CD14-positive monocyte (primary cell): ENCODE results near the gene MSL1. TPM values are rescaled to one million over a fixed set of nuclear protein-coding genes. Genes with fewer than 3 reads are reported as not detected.

Experiments used
- DNase-seq, 3 donors: peaks; one replicate each; pipeline ENCODE4 v3.0.0-alpha.2; 2011 to 2022
- H2AFZ ChIP-seq: 2 replicates; pipeline ENCODE4 v1.6.0; 2012; ENCODE audit warnings: mild to moderate bottlenecking, low read depth, low read length, inconsistent platforms; ENCODE audit not compliant: insufficient read depth, poor library complexity, severe bottlenecking
- H3K27ac ChIP-seq, 2 donors: 1 replicate in 1 of 2; 2 replicates in 1 of 2; pipeline ENCODE4 v1.5.1; 2012 to 2013; ENCODE audit warnings: low read length in 2 of 2, control low read depth in 1 of 2, inconsistent platforms in 1 of 2, low read depth in 1 of 2, mild to moderate bottlenecking in 1 of 2
- H3K27me3 ChIP-seq, 2 donors: one replicate each; pipeline versions ENCODE4 v1.6.0 to v1.6.1; 2011 to 2013; ENCODE audit warnings: low read length in 2 of 2; ENCODE audit not compliant: control insufficient read depth in 2 of 2, insufficient read depth in 2 of 2
- H3K36me3 ChIP-seq, 2 donors: replicated peaks in 1 of 2; 1 replicate in 1 of 2; 2 replicates in 1 of 2; pipeline versions ENCODE4 v1.5.1 to v1.6.1; 2012 to 2013; ENCODE audit warnings: low read length in 2 of 2, control low read depth in 1 of 2, inconsistent platforms in 1 of 2, mild to moderate bottlenecking in 1 of 2; ENCODE audit not compliant: insufficient read depth in 2 of 2, control insufficient read depth in 1 of 2
- H3K4me1 ChIP-seq, 2 donors: 1 replicate in 1 of 2; 2 replicates in 1 of 2; pipeline versions ENCODE4 v1.5.1 to v1.6.1; 2012 to 2013; ENCODE audit warnings: low read length in 2 of 2, control low read depth in 1 of 2, inconsistent platforms in 1 of 2, mild to moderate bottlenecking in 1 of 2, moderate library complexity in 1 of 2; ENCODE audit not compliant: insufficient read depth in 2 of 2, control insufficient read depth in 1 of 2
- H3K4me2 ChIP-seq: replicated peaks from 2 replicates; pipeline ENCODE3; 2012; ENCODE audit warnings: low read length, moderate library complexity, mild to moderate bottlenecking; ENCODE audit not compliant: poor library complexity, severe bottlenecking; ENCODE audit errors: extremely low read depth
- H3K4me3 ChIP-seq, 3 experiments: fragments of 200-600 bp in 1 of 3; sonication (generic) in 1 of 3; replicated peaks in 1 of 3; 1 replicate in 2 of 3; 2 replicates in 1 of 3; pipeline ENCODE4 v1.5.1; 2011 to 2013; ENCODE audit warnings: low read length in 3 of 3, mild to moderate bottlenecking in 3 of 3, control low read depth in 2 of 3, low read depth in 2 of 3, inconsistent platforms in 1 of 3, moderate library complexity in 1 of 3
- H3K79me2 ChIP-seq: 2 replicates; pipeline ENCODE4 v1.6.0; 2012; ENCODE audit warnings: mild to moderate bottlenecking, control low read depth, inconsistent platforms, low read length, moderate library complexity; ENCODE audit not compliant: insufficient read depth
- H3K9ac ChIP-seq: 2 replicates; pipeline ENCODE4 v1.6.0; 2017; ENCODE audit warnings: low read length, mild to moderate bottlenecking; ENCODE audit not compliant: insufficient read depth, poor library complexity, severe bottlenecking
- H3K9me3 ChIP-seq, 2 donors: replicated peaks in 1 of 2; 1 replicate in 1 of 2; 2 replicates in 1 of 2; pipeline versions ENCODE4 v1.5.1 to v1.6.1; 2012 to 2013; ENCODE audit warnings: low read length in 2 of 2, control low read depth in 1 of 2; ENCODE audit not compliant: control insufficient read depth in 1 of 2, insufficient read depth in 1 of 2
- H4K20me1 ChIP-seq: 2 replicates; pipeline ENCODE4 v1.6.0; 2012; ENCODE audit warnings: mild to moderate bottlenecking, low read length, control low read depth, moderate library complexity; ENCODE audit not compliant: insufficient read depth
- H3K27ac Mint-ChIP-seq, 7 donors: one replicate each; pipeline ENCODE4 v1.8.0; 2020; ENCODE audit warnings: mild to moderate bottlenecking in 7 of 7, mixed read lengths in 7 of 7, moderate library complexity in 6 of 7, inconsistent platforms in 2 of 7
- H3K27me3 Mint-ChIP-seq, 3 donors: one replicate each; pipeline ENCODE4 v1.8.0; 2021 to 2022; ENCODE audit warnings: low read depth in 3 of 3, mild to moderate bottlenecking in 3 of 3, mixed read lengths in 3 of 3, moderate library complexity in 3 of 3, inconsistent platforms in 1 of 3
- H3K36me3 Mint-ChIP-seq, 2 donors: one replicate each; pipeline ENCODE4 v1.8.0; 2020; ENCODE audit warnings: mixed read lengths in 2 of 2, inconsistent platforms in 1 of 2, mild to moderate bottlenecking in 1 of 2
- H3K4me1 Mint-ChIP-seq: one replicate; pipeline ENCODE4 v1.8.0; 2020; ENCODE audit warnings: mild to moderate bottlenecking, mixed read lengths
- H3K4me3 Mint-ChIP-seq, 2 donors: one replicate each; pipeline ENCODE4 v1.8.0; 2020; ENCODE audit warnings: mild to moderate bottlenecking in 2 of 2, mixed read lengths in 2 of 2, moderate library complexity in 1 of 2
- H3K9me3 Mint-ChIP-seq, 7 donors: one replicate each; pipeline ENCODE4 v1.8.0; 2020 to 2022; ENCODE audit warnings: mixed read lengths in 7 of 7, mild to moderate bottlenecking in 6 of 7, moderate library complexity in 6 of 7, inconsistent platforms in 2 of 7
- CTCF ChIP-seq: fragments of 200-600 bp; IDR thresholded peaks from one replicate; pipeline ENCODE4 v1.8.0; 2022; ENCODE audit warnings: antibody characterized with exemption, mild to moderate bottlenecking
- WGBS: methylation state at CpG from one replicate; pipeline ENCODE4 v1.1.5; 2013; ENCODE audit warnings: missing lambda C conversion rate; ENCODE audit not compliant: insufficient coverage; 5-methylcytosine and 5-hydroxymethylcytosine counted together
- intact Hi-C, 2 donors: fragments of 100-400 bp; cut with micrococcal nuclease; formaldehyde crosslinking; loops; one replicate each; pipeline versions ENCODE4 v1.15.0 to v1.15.1; 2023
- polyA plus RNA-seq, 3 donors: library from polyadenylated mRNA; depleted of rRNA in 1 of 3; unstranded in 2 of 3; stranded (reverse) in 1 of 3; fragments of 300-500 nt in 2 of 3; fragments of >200 nt in 1 of 3; fragmentation: Illumina TruSeq in 2 of 3; gene quantifications; 1 replicate in 2 of 3; 2 replicates in 1 of 3; pipeline ENCODE4 v1.2.3, GENCODE V29; 2012 to 2021

MSL1 gene
- polyA plus RNA-seq, 3 donors = 10.0 to 89.2 (median 11.4) TPM

- Mint-ChIP-seq H3K27ac (peak overlapping the region; percentile 96 to 99 (median 98)), H3K4me1 (peaks cover 80% of the 10 kb centered on the region), H3K36me3 (peaks cover 26 to 30% of the 10 kb centered on the region in 2 donors), H3K9me3 (peaks cover 0 to 5% (median 0%) of the 10 kb centered on the region in 7 donors), H3K27me3 (peaks cover 0 to 5% (median 0%) of the 10 kb centered on the region in 3 donors), H3K4me3 (peak overlapping the region; percentile 85 to 87)
- peak; percentile 69 to 75 (median 73) for DNase-seq
- Histone ChIP-seq H3K79me2 (no peaks in the 10 kb centered on the region), H3K9ac (peak overlapping the region; percentile 67), H3K4me1 (peaks cover 68 to 70% of the 10 kb centered on the region in 2 donors), H3K36me3 (peaks cover 9 to 11% of the 10 kb centered on the region in 2 donors), H3K27me3 (no peaks in the 10 kb centered on the region), H4K20me1 (peaks cover 8% of the 10 kb centered on the region), H2AFZ (no peak overlapping the region), H3K4me2 (peak overlapping the region; percentile 85), H3K27ac (peak overlapping the region; percentile 78 to 98), H3K4me3 (peak overlapping the region in 1 of 3 experiments; percentile 61), H3K9me3 (no peaks in the 10 kb centered on the region)
- no peak for TF ChIP-seq CTCF
- 72% methylated on average over 3 of the region's 9 CpGs for WGBS
- intact Hi-C loops = loop anchor here (2.0 to 5.0 kb wide), 3 partner anchors 36 to 225 kb away; partner anchors contain the start of gene THRA (in 2 of the 2)
Observed at GRCh38 chr17:40097931-40098845, 23.6 kb upstream of the MSL1 start.

- Histone ChIP-seq H3K9me3 (no peaks in the 10 kb centered on the region), H3K4me2 (peak overlapping the region; percentile 85), H2AFZ (no peak overlapping the region), H4K20me1 (peaks cover 8% of the 10 kb centered on the region), H3K27me3 (no peaks in the 10 kb centered on the region), H3K4me1 (peaks cover 68 to 70% of the 10 kb centered on the region in 2 donors), H3K79me2 (no peaks in the 10 kb centered on the region), H3K36me3 (peaks cover 1 to 3% of the 10 kb centered on the region in 2 donors), H3K9ac (peak overlapping the region; percentile 84), H3K27ac (peak overlapping the region; percentile 78 to 98), H3K4me3 (peak overlapping the region; percentile 35 to 78 (median 36))
- 0% methylated on average over 42 of the region's 52 CpGs for WGBS
- peak overlapping the region; percentile 87 to 95 for H3K4me3 Mint-ChIP-seq
- no peak for TF ChIP-seq CTCF
- H3K4me1 Mint-ChIP-seq = peaks cover 79% of the 10 kb centered on the region
- peak overlapping the region; percentile 96 to 99 (median 98) for H3K27ac Mint-ChIP-seq
- H3K27me3 Mint-ChIP-seq = peaks cover 0 to 5% (median 0%) of the 10 kb centered on the region in 3 donors
- intact Hi-C loops = loop anchor here (1.0 to 5.0 kb wide), 4 partner anchors 9 to 224 kb away; partner anchors contain the start of gene THRA (in 2 of the 2)
- peaks cover 0 to 5% (median 0%) of the 10 kb centered on the region in 7 donors for H3K9me3 Mint-ChIP-seq
- H3K36me3 Mint-ChIP-seq = peaks cover 17 to 22% of the 10 kb centered on the region in 2 donors
- DNase-seq = peak; percentile 99 to 100 (median 100)
Observed at GRCh38 chr17:40098846-40099618, 22.7 kb upstream of the MSL1 start.
